Stimulated activated CD8-positive, alpha-beta memory T cell treated with anti-CD3 and anti-CD28 coated beads, Interleukin-15, amount 100 ng/mL, for 4 hours (primary cell): ENCODE data around the gene SORT1.
A peak's percentile ranks its signal among the peaks of the same experiment; 100 is the strongest.

ENCODE experiments used
- DNase-seq, 2 donors: peaks; one replicate each; pipeline ENCODE4 v3.0.0-alpha.2; 2020; ENCODE audit warnings: low read depth in 2 of 2

The SORT1 gene

GRCh38 chr1:109274533-109275476 is 122.9 kb downstream of the SORT1 start:
- no peak for DNase-seq

DNA sequence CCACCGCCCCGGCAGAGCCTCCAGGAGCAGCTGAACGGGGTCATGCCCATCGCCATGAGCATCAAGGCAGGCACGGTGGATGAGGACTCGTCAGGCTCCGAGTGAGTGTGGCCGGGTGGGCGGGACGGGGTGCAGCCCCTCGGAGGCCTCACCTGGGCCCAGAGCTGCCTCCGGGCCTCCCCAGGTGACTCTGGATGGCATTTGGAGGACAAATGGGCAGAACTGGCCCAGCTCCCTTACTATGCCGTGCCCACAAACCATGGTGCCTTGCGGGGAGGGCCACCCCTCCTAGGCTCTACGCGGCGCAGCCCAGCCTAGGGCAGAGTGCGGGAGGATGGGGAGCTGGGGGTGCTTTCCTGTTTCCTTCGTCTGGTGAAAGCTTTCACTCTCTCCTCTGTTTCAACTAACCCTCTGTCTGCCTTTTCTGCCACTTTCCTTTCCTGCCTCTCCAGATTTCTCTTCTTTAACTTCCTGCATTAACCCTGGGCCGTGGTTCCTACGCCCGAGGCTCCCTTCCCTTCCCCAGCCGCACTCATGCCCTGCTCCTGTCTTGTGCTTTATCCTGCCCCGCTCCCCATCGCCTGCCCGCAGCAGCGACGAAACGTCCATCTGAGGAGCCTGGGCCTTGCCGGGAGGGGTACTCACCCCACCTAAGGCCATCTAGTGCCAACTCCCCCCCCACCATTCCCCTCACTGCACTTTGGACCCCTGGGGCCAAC is 124.0 kb downstream of the SORT1 start:
- no peak for DNase-seq

GRCh38 chr1:109272831-109273547 is 124.7 kb downstream of the SORT1 start:
- DNase-seq = no peak

GRCh38 chr1:109272021-109272799 is 125.5 kb downstream of the SORT1 start:
- no peak for DNase-seq

- DNase-seq = no peak
These were observed 126.3 kb downstream of the SORT1 start for GRCh38 chr1:109271458-109271857.

DNA sequence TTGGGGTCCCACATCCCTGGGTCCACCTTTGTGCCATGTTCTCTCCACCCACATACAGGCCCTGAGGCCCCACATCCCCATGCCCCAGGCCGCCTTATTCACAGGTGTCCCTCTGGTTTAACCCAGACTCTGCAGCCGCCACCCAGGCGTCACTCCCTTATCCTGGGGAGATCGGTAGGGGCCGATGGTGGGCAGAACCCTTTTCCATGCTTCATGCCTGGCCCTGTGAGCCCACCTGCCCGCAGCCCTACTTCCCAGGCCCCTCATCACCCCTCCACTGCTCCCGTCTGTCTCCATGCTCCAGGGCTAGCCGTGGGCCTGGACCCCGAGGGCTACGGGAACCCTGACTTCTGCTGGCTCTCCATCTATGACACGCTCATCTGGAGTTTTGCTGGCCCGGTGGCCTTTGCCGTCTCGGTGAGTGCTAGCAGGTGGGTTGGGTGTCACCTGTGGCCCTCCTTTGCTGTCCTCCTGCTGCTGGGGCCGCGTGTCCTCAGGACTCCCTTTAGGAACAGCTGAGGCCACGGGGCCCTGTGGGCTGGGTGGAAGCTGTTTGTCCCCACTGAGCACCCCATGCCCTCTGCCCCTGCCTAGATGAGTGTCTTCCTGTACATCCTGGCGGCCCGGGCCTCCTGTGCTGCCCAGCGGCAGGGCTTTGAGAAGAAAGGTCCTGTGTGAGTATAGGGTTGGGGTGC is 126.9 kb downstream of the SORT1 start:
- no peak for DNase-seq

DNA sequence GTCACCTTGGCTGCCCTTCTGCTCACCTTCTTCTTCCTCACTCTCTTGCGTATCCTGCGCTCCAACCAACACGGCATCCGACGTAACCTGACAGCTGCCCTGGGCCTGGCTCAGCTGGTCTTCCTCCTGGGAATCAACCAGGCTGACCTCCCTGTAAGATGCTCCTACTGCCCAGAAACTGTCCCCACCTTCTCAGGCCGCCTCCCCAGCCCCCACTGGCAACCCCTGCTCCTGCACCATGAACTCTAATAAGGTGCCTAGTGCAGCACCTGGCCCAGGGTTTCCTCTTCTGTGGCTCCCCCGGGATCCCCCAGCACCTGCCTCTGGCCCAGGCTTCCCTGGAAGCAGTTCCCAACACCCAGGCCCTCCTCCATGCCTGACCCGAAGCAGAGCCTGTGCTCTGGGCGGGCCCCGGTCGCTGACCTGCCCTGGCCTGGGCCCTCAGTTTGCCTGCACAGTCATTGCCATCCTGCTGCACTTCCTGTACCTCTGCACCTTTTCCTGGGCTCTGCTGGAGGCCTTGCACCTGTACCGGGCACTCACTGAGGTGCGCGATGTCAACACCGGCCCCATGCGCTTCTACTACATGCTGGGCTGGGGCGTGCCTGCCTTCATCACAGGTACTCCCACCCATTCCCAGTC is 127.6 kb downstream of the SORT1 start:
- DNase-seq = no peak

DNA sequence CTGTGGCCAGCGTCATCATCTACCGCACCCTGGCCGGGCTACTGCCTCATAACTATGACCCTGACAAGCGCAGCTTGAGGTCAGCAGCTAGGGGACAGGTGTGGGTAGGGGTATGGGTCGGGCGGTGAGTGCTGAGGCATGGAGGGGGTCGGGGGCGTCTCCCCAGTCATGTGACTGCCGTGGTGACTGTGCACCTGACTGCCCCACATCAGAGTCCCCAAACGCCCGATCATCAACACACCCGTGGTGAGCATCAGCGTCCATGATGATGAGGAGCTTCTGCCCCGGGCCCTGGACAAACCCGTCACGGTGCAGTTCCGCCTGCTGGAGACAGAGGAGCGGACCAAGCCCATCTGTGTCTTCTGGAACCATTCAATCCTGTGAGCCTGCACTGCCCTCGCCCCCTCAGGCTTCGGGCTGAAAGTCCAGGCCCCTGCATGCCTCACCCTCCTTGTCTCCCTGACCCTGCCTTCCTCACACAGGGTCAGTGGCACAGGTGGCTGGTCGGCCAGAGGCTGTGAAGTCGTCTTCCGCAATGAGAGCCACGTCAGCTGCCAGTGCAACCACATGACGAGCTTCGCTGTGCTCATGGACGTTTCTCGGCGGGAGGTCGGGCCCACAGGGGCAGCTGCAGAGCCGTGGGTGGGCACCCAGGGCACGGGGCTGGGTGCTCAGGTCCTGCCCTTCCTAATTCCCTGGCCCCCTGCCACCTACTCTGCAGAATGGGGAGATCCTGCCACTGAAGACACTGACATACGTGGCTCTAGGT is 128.3 kb downstream of the SORT1 start:
- DNase-seq = no peak

DNA sequence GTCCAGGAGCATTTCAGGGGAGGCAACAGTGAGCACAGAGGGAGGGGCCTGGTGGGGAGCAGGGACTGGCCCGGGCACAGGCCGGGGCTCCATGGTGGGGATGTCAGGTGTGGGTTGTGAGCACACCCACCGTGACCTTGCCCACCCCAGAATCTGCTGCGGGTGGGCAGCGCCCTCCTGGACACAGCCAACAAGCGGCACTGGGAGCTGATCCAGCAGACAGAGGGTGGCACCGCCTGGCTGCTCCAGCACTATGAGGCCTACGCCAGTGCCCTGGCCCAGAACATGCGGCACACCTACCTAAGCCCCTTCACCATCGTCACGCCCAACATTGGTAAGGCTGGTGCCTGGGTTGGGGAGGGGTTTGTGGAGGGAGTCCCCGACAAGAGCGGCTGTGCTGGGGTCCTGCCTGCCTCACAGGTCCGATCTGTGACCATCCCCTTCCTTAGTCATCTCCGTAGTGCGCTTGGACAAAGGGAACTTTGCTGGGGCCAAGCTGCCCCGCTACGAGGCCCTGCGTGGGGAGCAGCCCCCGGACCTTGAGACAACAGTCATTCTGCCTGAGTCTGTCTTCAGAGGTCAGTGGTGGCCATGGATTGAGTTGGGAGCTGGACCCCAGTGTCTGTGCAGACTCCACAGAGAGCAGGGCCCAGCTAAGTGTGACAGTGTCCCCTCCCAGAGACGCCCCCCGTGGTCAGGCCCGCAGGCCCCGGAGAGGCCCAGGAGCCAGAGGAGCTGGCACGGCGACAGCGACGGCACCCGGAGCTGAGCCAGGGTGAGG is 129.1 kb downstream of the SORT1 start:
- no peak for DNase-seq

- DNase-seq = no peak
These were observed 129.9 kb downstream of the SORT1 start for GRCh38 chr1:109267743-109268300.

GRCh38 chr1:109266965-109267364 is 130.8 kb downstream of the SORT1 start:
- no peak for DNase-seq

GRCh38 chr1:109265741-109266330 is 131.9 kb downstream of the SORT1 start:
- DNase-seq = no peak

- no peak for DNase-seq
These were observed 132.7 kb downstream of the SORT1 start for GRCh38 chr1:109265016-109265415.

- no peak for DNase-seq
These were observed 133.4 kb downstream of the SORT1 start for GRCh38 chr1:109264379-109264755.

DNA sequence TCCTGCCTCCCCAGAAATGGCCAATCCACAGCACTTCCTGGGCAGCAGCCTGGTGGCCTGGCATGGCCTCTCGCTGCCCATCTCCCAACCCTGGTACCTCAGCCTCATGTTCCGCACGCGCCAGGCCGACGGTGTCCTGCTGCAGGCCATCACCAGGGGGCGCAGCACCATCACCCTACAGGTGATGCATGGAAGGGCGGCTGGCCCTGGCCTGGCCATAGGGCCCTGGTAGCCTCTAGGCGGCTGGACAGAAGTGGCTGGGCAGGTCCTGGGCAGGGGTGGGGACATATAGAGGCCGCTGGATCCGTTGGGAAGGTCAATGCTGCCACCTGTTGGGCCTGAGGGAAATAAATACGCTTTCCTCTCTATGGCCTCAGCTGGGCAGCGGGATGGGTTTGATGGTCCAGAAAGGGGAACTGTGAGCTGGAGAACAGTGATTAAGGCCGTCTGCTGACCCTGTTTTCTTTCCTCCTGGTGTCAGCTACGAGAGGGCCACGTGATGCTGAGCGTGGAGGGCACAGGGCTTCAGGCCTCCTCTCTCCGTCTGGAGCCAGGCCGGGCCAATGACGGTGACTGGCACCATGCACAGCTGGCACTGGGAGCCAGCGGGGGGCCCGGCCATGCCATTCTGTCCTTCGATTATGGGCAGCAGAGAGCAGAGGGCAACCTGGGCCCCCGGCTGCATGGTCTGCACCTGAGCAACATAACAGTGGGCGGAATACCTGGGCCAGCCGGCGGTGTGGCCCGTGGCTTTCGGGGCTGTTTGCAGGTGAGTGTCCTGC is 133.9 kb downstream of the SORT1 start:
- DNase-seq = peak; percentile 29 to 42

GRCh38 chr1:109263234-109263596 is 134.5 kb downstream of the SORT1 start:
- no peak for DNase-seq
